Choroid plexus epithelial cell (primary cell): Measurements from ENCODE around the gene LBP.
"Not testable (repeated sequence)": the region's sequence is repeated elsewhere in the genome, so short reads cannot be mapped to it uniquely, and the experiment has no call there.

ENCODE experiments used
- DNase-seq: peaks from one replicate; pipeline ENCODE4 v3.0.0-alpha.2; 2010; ENCODE audit warnings: low read depth
- H3K4me3 ChIP-seq: 2 replicates; pipeline ENCODE4 v1.5.1; 2011; ENCODE audit warnings: low read depth, mild to moderate bottlenecking, control low read depth, low read length, moderate library complexity
- CTCF ChIP-seq: conservative IDR thresholded peaks from 2 replicates; pipeline ENCODE4 v1.5.1; 2011; ENCODE audit warnings: low read depth, mild to moderate bottlenecking, control low read depth, inconsistent platforms, low read length, moderate library complexity

The LBP gene

GRCh38 chr20:38311091-38311490, 35.2 kb upstream of the LBP start:
- no peak for DNase-seq
- no peak for TF ChIP-seq CTCF
- no peak overlapping the region for H3K4me3 ChIP-seq

- no peak for DNase-seq
Observed at GRCh38 chr20:38311491-38311890, 34.8 kb upstream of the LBP start.

GRCh38 chr20:38313676-38314075, 32.6 kb upstream of the LBP start:
- DNase-seq = no peak
- no peak overlapping the region for H3K4me3 ChIP-seq
- TF ChIP-seq CTCF = no peak

More at GRCh38 chr20:38311491-38311890, 34.8 kb upstream of the LBP start:
- no peak overlapping the region for H3K4me3 ChIP-seq
- no peak for TF ChIP-seq CTCF

- DNase-seq, H3K4me3 ChIP-seq: not testable (repeated sequence)
Observed at GRCh38 chr20:38314350-38314749, 31.9 kb upstream of the LBP start.

GRCh38 chr20:38315290-38315966, 30.9 kb upstream of the LBP start:
- peak; percentile 58 for TF ChIP-seq CTCF
- DNase-seq = peak; percentile 79

GRCh38 chr20:38316341-38316740, 29.9 kb upstream of the LBP start:
- no peak for DNase-seq
- TF ChIP-seq CTCF = no peak
- H3K4me3 ChIP-seq = no peak overlapping the region

More at GRCh38 chr20:38315290-38315966, 30.9 kb upstream of the LBP start:
- no peak overlapping the region for H3K4me3 ChIP-seq

- no peak overlapping the region for H3K4me3 ChIP-seq
- no peak for TF ChIP-seq CTCF
- no peak for DNase-seq
Observed at GRCh38 chr20:38317422-38317821, 28.9 kb upstream of the LBP start.

- DNase-seq = no peak
- no peak for TF ChIP-seq CTCF
- H3K4me3 ChIP-seq = no peak overlapping the region
Observed at GRCh38 chr20:38320221-38320620, 26.1 kb upstream of the LBP start.
